H9 (cell line): ENCODE measurements around the gene C19orf47. TPM values are rescaled to one million over a fixed set of nuclear protein-coding genes. Genes with fewer than 3 reads are reported as not detected.

ENCODE experiments used
- DNase-seq: peaks from one replicate; pipeline ENCODE4 v3.0.0-alpha.2; 2017
- H2AFZ ChIP-seq: one replicate; pipeline ENCODE4 v1.6.1; 2013; ENCODE audit warnings: mild to moderate bottlenecking, low read length, control low read depth, moderate library complexity
- H2AK5ac ChIP-seq: 2 replicates; pipeline ENCODE4 v1.6.1; 2013; ENCODE audit warnings: low read length, control low read depth, mixed read lengths; ENCODE audit not compliant: insufficient read length
- H2BK120ac ChIP-seq: one replicate; pipeline ENCODE4 v1.6.1; 2013; ENCODE audit warnings: low read depth, mild to moderate bottlenecking, low read length, control low read depth, inconsistent platforms; ENCODE audit not compliant: poor library complexity, severe bottlenecking
- H2BK12ac ChIP-seq: 2 replicates; pipeline ENCODE4 v1.6.1; 2013; ENCODE audit warnings: low read length, control low read depth, mixed read lengths, low read depth; ENCODE audit not compliant: insufficient read length
- H2BK15ac ChIP-seq: 2 replicates; pipeline ENCODE4 v1.6.1; 2013; ENCODE audit warnings: low read depth, low read length, control low read depth
- H2BK20ac ChIP-seq: one replicate; pipeline ENCODE4 v1.6.1; 2013; ENCODE audit warnings: low read depth, mild to moderate bottlenecking, low read length, control low read depth, inconsistent platforms; ENCODE audit not compliant: poor library complexity, severe bottlenecking
- H2BK5ac ChIP-seq: 2 replicates; pipeline ENCODE4 v1.6.1; 2013; ENCODE audit warnings: low read length, control low read depth, mixed read lengths; ENCODE audit not compliant: insufficient read length
- H3K14ac ChIP-seq: 2 replicates; pipeline ENCODE4 v1.6.1; 2013; ENCODE audit warnings: low read length, control low read depth; ENCODE audit not compliant: insufficient read depth
- H3K18ac ChIP-seq: 2 replicates; pipeline ENCODE4 v1.6.1; 2013; ENCODE audit warnings: low read depth, mild to moderate bottlenecking, mixed read lengths, low read length, control low read depth; ENCODE audit not compliant: insufficient read length
- H3K23ac ChIP-seq: 2 replicates; pipeline ENCODE4 v1.6.1; 2013; ENCODE audit warnings: low read length, control low read depth, mixed read lengths, low read depth; ENCODE audit not compliant: insufficient read length
- H3K23me2 ChIP-seq: 2 replicates; pipeline ENCODE4 v1.6.1; 2013; ENCODE audit warnings: low read depth, mild to moderate bottlenecking, mixed read lengths, low read length, control low read depth; ENCODE audit not compliant: insufficient read length, poor library complexity, severe bottlenecking
- H3K27ac ChIP-seq: 2 replicates; pipeline ENCODE4 v1.5.1; 2013; ENCODE audit warnings: low read length, control low read depth, mixed read lengths, low read depth; ENCODE audit not compliant: insufficient read length
- H3K27me3 ChIP-seq: 2 replicates; pipeline ENCODE4 v1.6.1; 2013; ENCODE audit warnings: low read length, control low read depth, inconsistent platforms; ENCODE audit not compliant: insufficient read depth
- H3K4ac ChIP-seq: 2 replicates; pipeline ENCODE4 v1.6.1; 2013; ENCODE audit warnings: low read depth, mild to moderate bottlenecking, control low read depth, inconsistent platforms, low read length, moderate library complexity
- H3K4me1 ChIP-seq: 2 replicates; pipeline ENCODE4 v1.6.1; 2013; ENCODE audit warnings: low read length, control low read depth, inconsistent platforms; ENCODE audit not compliant: insufficient read depth
- H3K4me2 ChIP-seq: 2 replicates; pipeline ENCODE4 v1.6.1; 2013; ENCODE audit warnings: low read length, control low read depth, mixed read lengths; ENCODE audit not compliant: insufficient read length, insufficient read depth
- H3K56ac ChIP-seq: 2 replicates; pipeline ENCODE4 v1.6.1; 2013; ENCODE audit warnings: low read depth, mild to moderate bottlenecking, mixed read lengths, low read length, control low read depth; ENCODE audit not compliant: insufficient read length
- H3K79me1 ChIP-seq: 2 replicates; pipeline ENCODE4 v1.6.1; 2013; ENCODE audit warnings: low read depth, mild to moderate bottlenecking, moderate library complexity, low read length, control low read depth, inconsistent platforms; ENCODE audit not compliant: insufficient read depth, poor library complexity, severe bottlenecking
- H3K79me2 ChIP-seq: 2 replicates; pipeline ENCODE4 v1.6.1; 2013; ENCODE audit warnings: low read length, control low read depth, inconsistent platforms; ENCODE audit not compliant: insufficient read depth
- H3K9ac ChIP-seq: 2 replicates; pipeline ENCODE4 v1.6.1; 2013; ENCODE audit warnings: low read length, control low read depth, mixed read lengths; ENCODE audit not compliant: insufficient read length; ENCODE audit errors: extremely low read depth
- H3K9me3 ChIP-seq: one replicate; pipeline ENCODE4 v1.6.1; 2013; ENCODE audit warnings: low read depth, low read length, inconsistent platforms; ENCODE audit not compliant: control insufficient read depth
- H3T11ph ChIP-seq: one replicate; pipeline ENCODE4 v1.6.1; 2013; ENCODE audit warnings: mild to moderate bottlenecking, low read length, control low read depth, inconsistent platforms
- H4K20me1 ChIP-seq: one replicate; pipeline ENCODE4 v1.6.1; 2013; ENCODE audit not compliant: control insufficient read depth, insufficient read length, insufficient read depth
- H4K5ac ChIP-seq: 2 replicates; pipeline ENCODE4 v1.6.1; 2013; ENCODE audit warnings: low read depth, mild to moderate bottlenecking, mixed read lengths, low read length, control low read depth; ENCODE audit not compliant: insufficient read length
- H4K8ac ChIP-seq: replicated peaks from 2 replicates; pipeline ENCODE4 v1.6.1; 2013; ENCODE audit warnings: low read length, control low read depth, mixed read lengths, low read depth; ENCODE audit not compliant: insufficient read length
- H4K91ac ChIP-seq: 2 replicates; pipeline ENCODE4 v1.6.1; 2013; ENCODE audit warnings: low read depth, mild to moderate bottlenecking, moderate library complexity, mixed read lengths, low read length, control low read depth; ENCODE audit not compliant: insufficient read length
- H3K27ac Mint-ChIP-seq, 3 experiments: 2 replicates in 2 of 3; 3 replicates in 1 of 3; pipeline ENCODE4 v1.8.0; 2020 to 2021; ENCODE audit warnings: mixed read lengths in 3 of 3, mild to moderate bottlenecking in 1 of 3, moderate library complexity in 1 of 3
- H3K27me3 Mint-ChIP-seq: 2 replicates; pipeline ENCODE4 v1.8.0; 2021; ENCODE audit warnings: low read depth, mild to moderate bottlenecking, moderate library complexity, mixed read lengths
- H3K36me3 Mint-ChIP-seq, 3 experiments: 2 replicates in 2 of 3; 3 replicates in 1 of 3; pipeline ENCODE4 v1.8.0; 2020 to 2021; ENCODE audit warnings: low read depth in 3 of 3, mixed read lengths in 3 of 3; ENCODE audit not compliant: insufficient read depth in 1 of 3
- H3K4me1 Mint-ChIP-seq, 2 experiments: 2 replicates each; pipeline ENCODE4 v1.8.0; 2020; ENCODE audit warnings: mixed read lengths in 2 of 2
- H3K4me3 Mint-ChIP-seq, 2 experiments: 2 replicates in 1 of 2; 3 replicates in 1 of 2; pipeline ENCODE4 v1.8.0; 2020 to 2021; ENCODE audit warnings: mild to moderate bottlenecking in 2 of 2, mixed read lengths in 2 of 2, moderate library complexity in 1 of 2
- H3K9me3 Mint-ChIP-seq, 2 experiments: 2 replicates in 1 of 2; 3 replicates in 1 of 2; pipeline ENCODE4 v1.8.0; 2020; ENCODE audit warnings: mild to moderate bottlenecking in 2 of 2, mixed read lengths in 2 of 2, moderate library complexity in 1 of 2
- WGBS: extraction: QIAGEN DNeasy Blood & Tissue Kit; methylation state at CpG from one replicate; pipeline ENCODE4 v1.1.7; 2013; ENCODE audit warnings: missing lambda C conversion rate, low lambda C conversion rate, mixed read lengths; ENCODE audit not compliant: insufficient read length; ENCODE audit errors: extremely low coverage; 5-methylcytosine and 5-hydroxymethylcytosine counted together
- total RNA-seq: library from RNA; stranded (reverse); gene quantifications from 2 replicates; pipeline ENCODE4 v1.2.1, GENCODE V29; 2021
- TF ChIP-seq, protein P1 (sequence below): fragments of 200-600 bp; sonication (generic); conservative IDR thresholded peaks from 3 replicates; pipeline ENCODE4 v1.8.0; 2021; ENCODE audit warnings: antibody characterized with exemption, mild to moderate bottlenecking

C19orf47 gene
- total RNA-seq, 1 experiment from 2014 or later, result 19.4 TPM

DNA sequence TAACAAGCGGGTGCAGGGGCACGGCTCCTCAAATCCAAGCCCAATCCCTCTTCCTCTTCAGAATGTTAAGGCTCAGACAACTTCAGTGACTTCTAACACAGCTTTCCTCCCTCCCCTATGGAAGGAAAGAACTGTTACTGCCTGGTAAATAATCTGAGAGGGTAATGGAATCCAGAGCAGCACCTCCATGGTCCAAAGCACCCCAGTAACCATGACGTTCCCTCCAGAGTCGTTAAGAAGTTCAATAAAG, 64.0 kb downstream of the C19orf47 start:
- peaks cover 9% of the 10 kb centered on the region for H3K23me2 ChIP-seq
- no peak overlapping the region for H3K56ac ChIP-seq
- H4K8ac ChIP-seq, result no peak overlapping the region
- Mint-ChIP-seq H3K36me3 (0 out of 7 replicates have a peak, but pooled peaks cover 0 to 2% (median 0%) of the 10 kb centered on the region in 3 experiments), H3K27ac (peak overlapping the region; percentile 97 to 99 (median 97)), H3K27me3 (no peaks in the 10 kb centered on the region), H3K4me3 (peak overlapping the region; percentile 96 to 98), H3K4me1 (peaks cover 36 to 45% of the 10 kb centered on the region in 2 experiments), H3K9me3 (no peaks in the 10 kb centered on the region; a peak in 1 of 5 replicates)
- H2AK5ac ChIP-seq, result no peak overlapping the region
- H3K9ac ChIP-seq, result peak overlapping the region; percentile 80
- H3K79me2 ChIP-seq, result peaks cover 15% of the 10 kb centered on the region
- no peaks in the 10 kb centered on the region for H3K27me3 ChIP-seq
- no peak overlapping the region for H2BK5ac ChIP-seq
- H3K79me1 ChIP-seq, result peaks cover 5% of the 10 kb centered on the region
- TF ChIP-seq, protein P1, sequence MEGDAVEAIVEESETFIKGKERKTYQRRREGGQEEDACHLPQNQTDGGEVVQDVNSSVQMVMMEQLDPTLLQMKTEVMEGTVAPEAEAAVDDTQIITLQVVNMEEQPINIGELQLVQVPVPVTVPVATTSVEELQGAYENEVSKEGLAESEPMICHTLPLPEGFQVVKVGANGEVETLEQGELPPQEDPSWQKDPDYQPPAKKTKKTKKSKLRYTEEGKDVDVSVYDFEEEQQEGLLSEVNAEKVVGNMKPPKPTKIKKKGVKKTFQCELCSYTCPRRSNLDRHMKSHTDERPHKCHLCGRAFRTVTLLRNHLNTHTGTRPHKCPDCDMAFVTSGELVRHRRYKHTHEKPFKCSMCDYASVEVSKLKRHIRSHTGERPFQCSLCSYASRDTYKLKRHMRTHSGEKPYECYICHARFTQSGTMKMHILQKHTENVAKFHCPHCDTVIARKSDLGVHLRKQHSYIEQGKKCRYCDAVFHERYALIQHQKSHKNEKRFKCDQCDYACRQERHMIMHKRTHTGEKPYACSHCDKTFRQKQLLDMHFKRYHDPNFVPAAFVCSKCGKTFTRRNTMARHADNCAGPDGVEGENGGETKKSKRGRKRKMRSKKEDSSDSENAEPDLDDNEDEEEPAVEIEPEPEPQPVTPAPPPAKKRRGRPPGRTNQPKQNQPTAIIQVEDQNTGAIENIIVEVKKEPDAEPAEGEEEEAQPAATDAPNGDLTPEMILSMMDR, result no peak
- no CpG with 5 or more reads among the region's 4 CpGs for WGBS
- H4K91ac ChIP-seq, result no peak overlapping the region
- no peak for DNase-seq
- no peak overlapping the region for H2BK120ac ChIP-seq
- H2BK20ac ChIP-seq, result no peak overlapping the region
- H3T11ph ChIP-seq, result no peak overlapping the region
- peak overlapping the region; percentile 98 for H3K4me2 ChIP-seq
- no peak overlapping the region for H3K23ac ChIP-seq
- peak overlapping the region; percentile 52 for H3K18ac ChIP-seq
- no peak overlapping the region for H2AFZ ChIP-seq
- no peaks in the 10 kb centered on the region; the same call in 1 of the 2 replicates for H3K4me1 ChIP-seq
- H2BK12ac ChIP-seq, result no peak overlapping the region
- H2BK15ac ChIP-seq, result no peak overlapping the region
- 0 out of 2 replicates have a peak overlapping the region, but pooled peaks have one; percentile 33 for H3K14ac ChIP-seq
- H4K20me1 ChIP-seq, result no peaks in the 10 kb centered on the region
- no peak overlapping the region for H3K4ac ChIP-seq
- H3K9me3 ChIP-seq, result no peaks in the 10 kb centered on the region
- no peak overlapping the region for H3K27ac ChIP-seq
- no peak overlapping the region for H4K5ac ChIP-seq
